GM10266 (cell line): ENCODE results near the gene CADM2.

Source experiments
- DNase-seq: peaks from one replicate; pipeline ENCODE4 v3.0.0; 2012; ENCODE audit errors: extremely low spot score
- CTCF ChIP-seq: IDR thresholded peaks from 2 replicates; pipeline ENCODE4 v1.5.1; 2012; ENCODE audit warnings: mild to moderate bottlenecking, low read depth; ENCODE audit not compliant: control insufficient read depth, insufficient read depth; ENCODE audit errors: missing control alignments

CADM2 gene

GRCh38 chr3:85041001-85041400 is 82.2 kb downstream of the CADM2 start:
- no peak for DNase-seq
- no peak for TF ChIP-seq CTCF

- no peak for TF ChIP-seq CTCF
- no peak for DNase-seq
Observed at GRCh38 chr3:85041562-85042055, 82.8 kb downstream of the CADM2 start.

GRCh38 chr3:85050821-85051220 is 92.0 kb downstream of the CADM2 start:
- DNase-seq: no peak
- no peak for TF ChIP-seq CTCF

GRCh38 chr3:85051786-85052185 is 93.0 kb downstream of the CADM2 start:
- no peak for DNase-seq
- TF ChIP-seq CTCF: no peak

DNA sequence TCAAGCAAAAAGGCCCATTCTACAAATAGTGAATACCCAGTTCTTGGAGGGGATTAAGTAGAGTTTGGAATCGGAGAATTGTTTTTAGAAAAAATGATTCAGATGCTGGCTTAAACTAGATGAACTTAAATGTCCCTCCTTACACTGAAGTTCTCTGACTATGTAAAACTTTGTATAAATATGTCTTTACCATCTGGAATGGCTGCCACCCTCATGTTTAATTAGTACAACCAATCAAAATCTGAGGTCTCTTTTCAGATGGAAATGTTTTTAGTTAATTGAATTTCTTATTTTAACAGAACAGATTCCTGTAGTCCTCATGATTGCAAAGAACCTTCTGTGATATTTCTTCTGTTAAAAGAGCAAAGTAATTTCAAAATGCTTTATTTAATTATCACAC is 94.8 kb downstream of the CADM2 start:
- no peak for DNase-seq
- no peak for TF ChIP-seq CTCF

DNA sequence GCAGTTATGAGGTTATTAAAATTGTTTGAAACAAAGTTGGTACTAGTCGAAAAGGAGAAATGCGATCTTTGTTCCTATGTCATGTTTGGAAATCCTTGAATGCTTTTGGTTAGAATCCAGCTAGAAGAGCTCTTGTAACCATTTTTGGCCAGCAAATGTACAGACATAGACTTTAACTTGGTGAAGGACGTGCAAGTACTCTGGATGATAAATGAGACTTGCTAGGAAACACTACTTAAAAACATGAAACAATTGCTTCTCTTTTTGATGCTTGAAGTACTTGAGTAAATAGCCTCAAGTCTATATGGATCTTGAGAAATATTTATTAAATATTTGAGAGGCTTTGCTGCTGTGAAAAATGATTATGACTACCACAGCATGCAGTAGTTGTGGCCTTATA is 95.8 kb downstream of the CADM2 start:
- TF ChIP-seq CTCF: no peak

DNA sequence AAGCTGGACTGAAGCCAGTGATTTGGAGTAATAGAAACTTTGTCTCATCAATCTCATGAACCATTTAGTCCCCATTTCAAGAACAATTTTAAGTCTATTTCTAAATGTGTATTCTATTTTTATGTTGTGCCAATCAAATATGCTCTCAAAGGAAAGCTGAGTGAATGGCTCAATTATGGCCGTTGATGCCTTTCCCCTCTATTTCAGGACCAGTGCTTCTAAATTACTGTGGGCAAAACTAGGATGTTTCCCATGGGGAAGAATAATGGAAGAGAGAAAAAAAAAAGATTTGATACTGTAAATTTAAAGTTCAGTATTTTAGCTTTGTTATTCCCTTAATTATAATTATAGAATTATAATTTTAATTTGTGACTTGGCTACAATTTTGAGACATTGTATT is 110.1 kb downstream of the CADM2 start:
- DNase-seq: no peak
- TF ChIP-seq CTCF: no peak

More for the DNA sequence above, 95.8 kb downstream of the CADM2 start:
- DNase-seq: no peak

DNA sequence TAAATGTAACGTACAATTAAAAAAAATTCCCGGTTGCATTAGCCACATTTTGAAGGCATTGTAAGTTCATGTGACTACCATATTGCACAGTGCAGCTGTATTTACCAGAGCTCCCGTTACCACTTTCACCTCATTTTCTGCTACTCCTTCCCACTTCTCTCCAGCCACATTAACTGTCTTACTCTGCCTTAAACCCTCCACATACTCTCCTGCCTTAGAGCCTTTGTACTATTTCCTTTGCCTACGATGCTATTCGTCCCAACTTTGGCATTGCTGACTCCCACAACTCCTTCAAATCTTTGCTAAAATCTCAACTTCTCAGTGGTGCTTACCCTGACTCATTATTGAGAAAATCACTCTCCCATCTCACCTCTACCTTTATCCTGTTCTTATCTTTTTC is 115.2 kb downstream of the CADM2 start:
- no peak for TF ChIP-seq CTCF

More for the DNA sequence above, 115.2 kb downstream of the CADM2 start:
- DNase-seq: no peak
